Tongue (tissue), 2 donors: ENCODE results near the gene ARID1B. TPM values are rescaled to one million over a fixed set of nuclear protein-coding genes. Genes with fewer than 3 reads are reported as not detected.

Experiments used
- DNase-seq: peaks from one replicate; pipeline ENCODE4 v3.0.0-alpha.2; 2015
- total RNA-seq: library from RNA; depleted of rRNA; stranded (reverse); fragments of >200 nt; gene quantifications from one replicate; pipeline ENCODE4 v1.2.3, GENCODE V29; 2014

Gene ARID1B
- total RNA-seq, 1 donor from 2014 or later: 143 TPM

DNA sequence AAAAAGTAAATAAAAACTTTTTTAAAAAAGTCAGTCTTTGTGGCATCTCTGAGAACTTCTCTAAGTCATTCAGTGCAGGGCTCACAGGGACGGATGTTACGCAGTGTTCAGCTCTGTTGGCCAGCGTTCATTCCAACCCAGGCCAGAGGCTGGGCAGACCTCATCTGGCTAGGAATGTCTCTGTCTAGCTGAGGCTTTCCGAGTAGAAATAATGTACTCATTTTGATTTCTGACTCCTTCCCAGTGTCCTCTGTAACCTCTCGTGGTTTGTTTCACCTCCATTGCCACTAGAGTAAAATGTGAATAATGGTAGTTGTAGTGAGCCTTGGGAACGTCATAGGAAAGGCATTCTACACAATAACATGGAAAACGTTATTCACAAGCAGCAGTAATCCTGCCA lies 411.0 kb downstream of the ARID1B start:
- DNase-seq: no peak

DNA sequence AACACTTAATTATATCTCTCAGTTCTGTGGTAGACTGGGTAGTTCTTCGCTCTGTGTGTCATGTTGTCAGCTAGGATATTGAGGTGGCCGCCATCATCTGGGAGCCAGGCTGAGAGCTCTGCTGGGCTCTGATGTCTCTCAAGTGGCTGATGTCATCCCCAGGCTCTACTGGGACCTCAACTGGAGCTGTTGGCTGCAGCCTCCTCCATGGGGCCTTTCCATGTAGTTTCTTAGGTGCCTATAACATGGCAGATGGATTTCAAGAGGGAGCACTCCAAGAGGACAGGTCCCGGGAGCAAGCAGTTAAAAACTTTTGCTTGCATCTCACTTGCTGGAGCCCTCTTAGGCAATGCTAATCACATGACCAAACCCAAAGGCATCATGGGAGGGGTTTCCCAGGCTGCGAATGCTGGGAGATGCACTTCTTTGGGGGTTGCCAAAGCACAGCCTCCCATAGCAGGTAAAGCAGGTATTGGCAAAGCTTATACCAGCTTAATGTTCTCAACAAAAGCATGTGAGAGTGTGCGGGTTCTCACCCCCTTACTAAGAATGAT lies 416.3 kb downstream of the ARID1B start:
- DNase-seq: no peak

DNA sequence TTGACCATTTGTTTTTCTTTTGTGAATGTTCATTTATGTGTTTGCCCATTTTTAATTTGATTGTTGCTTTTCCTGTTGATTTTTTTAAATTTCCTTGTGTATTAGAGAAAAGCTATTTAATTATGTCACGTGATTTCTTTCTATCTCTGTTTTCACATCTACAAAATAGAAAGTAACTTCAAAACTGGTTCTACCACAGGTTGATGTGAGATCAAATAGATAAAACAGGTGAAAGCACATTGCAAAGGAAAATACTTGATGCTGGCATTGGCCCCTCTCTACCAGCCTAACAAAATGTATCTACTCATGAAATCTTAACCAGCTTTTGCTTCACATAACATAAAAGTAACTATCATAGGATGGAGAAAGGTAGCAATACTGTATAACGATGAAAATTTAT lies 416.9 kb downstream of the ARID1B start:
- no peak for DNase-seq

DNA sequence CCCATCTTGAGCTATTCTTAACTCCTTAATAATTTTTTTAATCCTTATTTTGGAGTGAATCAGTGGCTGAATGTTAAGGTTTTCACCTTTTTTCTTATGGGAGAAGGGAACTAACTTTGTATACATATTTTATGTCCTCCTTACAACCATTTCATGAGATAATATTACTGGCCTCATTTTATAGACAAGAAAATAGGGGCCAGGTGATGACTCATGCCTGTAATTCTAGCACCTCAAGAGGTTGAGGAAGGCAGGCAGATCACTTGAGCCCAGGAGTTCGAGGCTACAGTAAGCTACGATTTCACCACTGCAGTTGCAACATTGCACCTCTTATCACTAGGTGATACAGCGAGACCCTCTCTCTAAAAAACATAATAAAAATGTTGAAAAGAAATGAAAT lies 417.5 kb downstream of the ARID1B start:
- no peak for DNase-seq

DNA sequence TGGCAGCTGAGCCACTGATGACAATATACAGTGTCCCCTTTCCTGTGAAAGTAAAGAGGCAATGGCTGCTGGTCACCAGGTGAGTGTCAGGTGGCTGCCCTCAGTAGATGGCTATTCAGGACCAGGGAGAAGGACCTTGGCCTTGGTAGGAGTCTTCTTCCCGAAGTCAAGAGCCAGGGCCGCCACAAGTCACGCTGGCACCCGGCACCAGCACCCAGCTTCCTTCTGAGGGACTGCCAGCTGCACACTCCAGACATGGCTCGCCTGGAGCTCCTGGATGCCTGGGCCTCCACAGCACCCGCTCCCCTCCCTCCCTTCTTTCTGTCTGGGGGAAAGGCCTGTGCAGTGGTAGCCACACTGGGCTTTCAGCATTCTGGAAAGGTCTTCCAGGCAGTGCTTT lies 419.2 kb downstream of the ARID1B start:
- DNase-seq: no peak

DNA sequence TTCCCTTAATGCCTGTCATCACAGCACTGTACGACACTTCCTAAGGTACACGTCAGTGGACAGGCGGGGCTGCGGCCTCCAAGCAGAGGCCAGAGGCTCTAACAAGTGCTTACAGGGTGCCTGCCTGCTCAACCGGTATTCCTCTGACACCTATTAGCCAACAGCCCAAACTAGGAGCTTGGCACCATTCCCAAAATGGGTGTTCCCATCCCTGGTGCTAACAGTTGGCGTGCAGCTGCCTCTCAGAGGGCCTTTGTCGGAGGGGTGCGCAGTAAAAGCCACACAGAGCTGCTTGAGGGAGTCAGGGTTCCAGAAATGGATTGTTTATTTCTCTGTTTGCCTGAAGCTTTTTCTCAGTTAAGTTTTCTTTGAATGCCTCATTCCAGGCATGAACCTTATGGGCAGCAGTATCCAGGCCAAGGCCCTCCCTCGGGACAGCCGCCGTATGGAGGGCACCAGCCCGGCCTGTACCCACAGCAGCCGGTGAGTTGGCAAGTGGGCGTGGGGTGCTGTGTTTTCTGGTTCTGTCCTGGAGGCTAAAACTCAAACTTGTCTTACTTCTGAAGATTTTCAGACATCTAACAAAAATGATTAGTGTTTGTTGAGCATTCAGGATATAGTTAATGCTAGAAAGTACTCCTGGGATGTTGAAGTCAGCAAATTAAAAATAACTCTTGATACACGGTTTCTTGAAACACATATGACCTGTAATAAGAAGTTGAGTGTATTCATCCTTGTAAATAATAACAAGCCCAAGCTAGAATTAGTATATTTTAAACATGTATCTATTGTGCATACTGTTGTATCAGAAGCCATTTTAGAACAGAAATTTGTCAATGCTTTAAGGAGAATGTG lies 421.5 kb downstream of the ARID1B start:
- peak; percentile 94 for DNase-seq

- no peak for DNase-seq
Measured at GRCh38 chr6:157200117-157200516, 422.9 kb downstream of the ARID1B start.

DNA sequence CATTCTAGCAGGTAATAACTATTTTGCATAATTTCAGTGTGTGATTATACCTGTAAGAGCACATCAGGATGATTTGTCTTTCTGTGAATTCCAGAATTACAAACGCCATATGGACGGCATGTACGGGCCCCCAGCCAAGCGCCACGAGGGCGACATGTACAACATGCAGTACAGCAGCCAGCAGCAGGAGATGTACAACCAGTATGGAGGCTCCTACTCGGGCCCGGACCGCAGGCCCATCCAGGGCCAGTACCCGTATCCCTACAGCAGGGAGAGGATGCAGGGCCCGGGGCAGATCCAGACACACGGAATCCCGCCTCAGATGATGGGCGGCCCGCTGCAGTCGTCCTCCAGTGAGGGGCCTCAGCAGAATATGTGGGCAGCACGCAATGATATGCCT lies 423.4 kb downstream of the ARID1B start:
- DNase-seq: no peak

DNA sequence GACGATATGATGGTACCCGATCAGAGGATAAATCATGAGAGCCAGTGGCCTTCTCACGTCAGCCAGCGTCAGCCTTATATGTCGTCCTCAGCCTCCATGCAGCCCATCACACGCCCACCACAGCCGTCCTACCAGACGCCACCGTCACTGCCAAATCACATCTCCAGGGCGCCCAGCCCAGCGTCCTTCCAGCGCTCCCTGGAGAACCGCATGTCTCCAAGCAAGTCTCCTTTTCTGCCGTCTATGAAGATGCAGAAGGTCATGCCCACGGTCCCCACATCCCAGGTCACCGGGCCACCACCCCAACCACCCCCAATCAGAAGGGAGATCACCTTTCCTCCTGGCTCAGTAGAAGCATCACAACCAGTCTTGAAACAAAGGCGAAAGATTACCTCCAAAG lies 423.9 kb downstream of the ARID1B start:
- DNase-seq: no peak

DNA sequence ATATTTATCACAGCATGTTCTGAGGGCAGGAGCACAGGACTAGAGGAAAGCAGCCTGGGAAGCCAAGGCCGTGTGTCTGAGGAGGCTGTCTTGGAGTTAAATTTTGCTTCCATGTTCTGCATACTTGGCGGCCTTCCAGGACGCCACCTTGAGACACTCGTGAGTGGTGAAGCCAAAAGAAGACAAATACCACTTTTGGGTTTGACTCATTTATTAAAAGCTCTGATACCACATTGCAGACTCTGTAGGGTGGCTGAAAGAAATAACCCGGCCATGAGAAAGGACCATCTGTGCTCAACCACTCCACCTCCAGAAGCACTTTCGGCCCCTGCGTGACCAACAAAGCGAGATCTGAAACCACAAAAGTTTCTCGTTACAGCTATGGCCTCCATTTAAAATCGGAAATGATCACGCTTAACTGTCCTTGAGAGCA lies 426.1 kb downstream of the ARID1B start:
- DNase-seq: no peak

GRCh38 chr6:157203764-157204163 lies 426.6 kb downstream of the ARID1B start:
- DNase-seq: no peak

DNA sequence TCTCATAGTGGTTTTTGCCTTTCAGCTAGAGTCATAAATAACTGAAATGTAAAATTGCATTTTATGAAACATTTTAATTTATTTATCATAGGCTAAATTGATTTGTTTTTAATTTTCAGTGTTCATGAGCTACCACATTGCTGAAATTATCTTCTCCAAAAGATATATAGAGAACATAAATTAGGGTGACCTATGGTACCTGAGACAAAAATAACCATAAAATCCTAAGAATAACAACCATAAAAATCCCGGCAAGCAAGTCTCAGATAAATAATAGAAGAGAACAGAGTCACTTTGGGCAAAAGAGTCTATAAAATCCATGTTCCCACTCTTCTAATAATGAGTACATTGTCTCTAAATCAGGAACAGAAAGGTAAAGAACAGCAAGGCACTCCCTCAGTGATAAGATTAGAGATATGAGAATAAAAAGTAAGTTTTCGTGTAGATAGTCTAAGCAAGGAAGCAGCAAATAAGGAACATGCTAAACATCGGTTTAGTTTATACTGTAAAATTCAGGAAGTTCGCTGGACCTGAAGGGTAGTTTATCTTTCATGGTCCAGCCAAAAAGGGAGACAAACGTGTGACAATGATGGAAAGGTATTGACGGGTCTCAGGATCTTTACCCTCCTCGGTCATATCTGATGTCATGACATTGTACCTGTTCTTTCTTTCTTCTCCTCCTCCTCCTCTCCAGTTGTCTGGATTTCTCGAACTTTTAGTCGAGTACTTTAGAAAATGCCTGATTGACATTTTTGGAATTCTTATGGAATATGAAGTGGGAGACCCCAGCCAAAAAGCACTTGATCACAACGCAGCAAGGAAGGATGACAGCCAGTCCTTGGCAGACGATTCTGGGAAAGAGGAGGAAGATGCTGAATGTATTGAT lies 428.5 kb downstream of the ARID1B start:
- DNase-seq: no peak

- DNase-seq: no peak
Measured at GRCh38 chr6:157206359-157206815, 429.2 kb downstream of the ARID1B start.

- DNase-seq: no peak
Measured at GRCh38 chr6:157207521-157208076, 430.4 kb downstream of the ARID1B start.

DNA sequence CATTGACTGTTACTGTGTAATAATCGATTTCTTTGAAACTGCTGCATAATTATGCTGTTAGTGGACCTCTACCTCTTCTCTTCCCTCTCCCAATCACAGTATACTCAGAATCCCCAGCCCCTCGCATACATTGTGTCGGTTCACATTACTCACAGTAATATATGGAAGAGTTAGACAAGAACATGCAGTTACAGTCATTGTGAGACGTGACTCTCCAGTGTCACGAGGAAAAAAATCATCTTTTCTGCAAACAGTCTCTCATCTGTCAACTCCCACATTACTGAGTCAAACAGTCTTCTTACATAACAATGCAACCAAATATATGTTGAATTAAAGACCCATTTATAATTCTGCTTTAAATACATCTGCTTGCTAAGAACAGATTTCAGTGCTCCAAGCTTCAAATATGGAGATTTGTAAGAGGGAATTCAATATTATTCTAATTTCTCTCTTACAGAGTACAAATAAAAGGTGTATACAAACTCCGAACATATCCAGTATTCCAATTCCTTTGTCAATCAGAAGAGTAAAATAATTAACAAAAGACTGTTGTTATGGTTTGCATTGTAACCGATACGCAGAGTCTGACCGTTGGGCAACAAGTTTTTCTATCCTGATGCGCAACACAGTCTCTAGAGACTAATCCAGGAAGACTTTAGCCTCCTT lies 432.8 kb downstream of the ARID1B start:
- DNase-seq: no peak

DNA sequence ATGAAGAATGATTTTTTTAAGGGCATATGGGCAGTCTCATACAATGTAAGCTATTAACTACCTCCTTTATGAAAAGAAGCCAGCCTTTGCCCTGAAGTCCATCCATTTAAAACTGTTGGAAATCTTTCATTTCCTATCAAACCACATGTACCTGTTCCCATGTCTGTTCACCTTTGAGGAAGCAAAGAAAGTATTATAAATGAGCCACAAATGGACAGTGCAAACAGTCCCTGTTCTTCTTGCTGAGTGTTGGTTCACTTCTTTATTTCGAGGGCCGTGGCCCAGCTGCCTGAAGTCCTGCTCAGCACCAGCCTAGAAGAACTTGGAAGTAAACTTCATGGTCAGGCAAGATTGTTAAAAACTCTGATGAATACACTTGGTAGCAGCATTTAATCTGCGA lies 433.8 kb downstream of the ARID1B start:
- DNase-seq: no peak

DNA sequence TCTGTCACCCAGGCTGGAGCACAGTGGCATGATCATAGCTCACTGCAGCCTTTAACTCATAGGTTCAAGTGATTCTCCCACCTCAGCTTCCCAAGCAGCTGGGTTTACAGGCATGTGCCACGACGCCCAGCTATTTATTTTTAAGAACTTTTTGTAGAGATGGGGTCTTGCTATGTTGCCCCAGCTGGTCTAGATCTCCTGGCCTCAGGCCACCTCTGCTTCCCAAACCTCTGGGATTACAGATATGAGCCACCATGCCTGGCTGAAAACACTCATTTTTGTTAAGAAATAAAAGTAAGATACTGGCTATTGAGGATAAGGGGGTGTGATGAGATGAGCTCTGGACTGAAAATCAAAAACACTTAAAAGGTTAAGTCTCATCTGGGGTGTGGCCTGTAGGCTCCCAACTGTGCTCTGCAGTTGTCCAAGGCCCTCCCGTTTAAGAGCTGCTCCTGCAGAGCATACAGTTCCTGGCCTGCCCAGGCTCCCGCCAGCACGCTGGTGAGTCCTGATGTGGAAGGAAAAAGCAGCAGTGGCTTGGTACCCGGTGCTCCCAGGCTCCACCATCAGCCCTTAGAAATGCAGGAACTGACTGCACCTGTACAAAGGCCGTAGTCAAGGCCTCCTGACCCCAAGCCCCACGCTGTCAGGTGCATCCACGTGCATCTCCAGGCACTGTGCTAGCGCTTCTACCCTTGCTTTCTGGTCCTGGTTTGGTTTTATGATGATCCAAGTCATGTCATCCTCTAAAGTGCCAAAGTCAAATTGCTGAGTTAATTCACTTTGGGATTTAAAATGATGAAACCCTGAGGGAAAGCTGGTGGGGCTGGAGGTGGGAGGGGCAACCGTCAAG lies 434.7 kb downstream of the ARID1B start:
- no peak for DNase-seq

GRCh38 chr6:157213426-157213825 lies 436.2 kb downstream of the ARID1B start:
- DNase-seq: no peak

GRCh38 chr6:157213907-157214565 lies 436.9 kb downstream of the ARID1B start:
- DNase-seq: no peak

DNA sequence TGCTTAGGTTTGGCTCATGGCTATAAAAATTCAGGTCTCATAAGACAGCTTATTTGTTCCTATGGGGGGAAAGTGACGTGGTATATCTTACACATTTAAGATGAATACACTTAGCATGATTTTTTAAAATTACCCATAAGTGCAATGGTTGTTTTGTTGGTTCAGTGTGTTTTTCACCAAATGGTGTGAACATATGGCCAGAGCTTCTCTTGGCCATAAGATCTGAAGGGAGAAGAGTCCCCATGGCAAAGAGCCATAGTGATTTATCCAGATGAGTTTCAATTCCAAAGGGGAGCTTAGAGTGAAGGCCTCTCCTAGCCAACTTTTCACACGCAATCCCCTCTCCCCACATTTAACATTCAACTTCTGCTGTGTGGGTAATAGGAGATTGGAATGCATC lies 438.5 kb downstream of the ARID1B start:
- DNase-seq: no peak
